Testis (tissue), 2 donors: ENCODE data around the gene CCBE1.

Experiments
- CTCF ChIP-seq, 3 experiments: fragments of 450-650 bp in 2 of 3; fragments of 200-600 bp in 1 of 3; sonication (generic) in 1 of 3; IDR thresholded peaks; one replicate each; pipeline ENCODE4 v1.5.1; 2016 to 2019; ENCODE audit warnings: antibody characterized with exemption in 3 of 3, mild to moderate bottlenecking in 2 of 3, moderate library complexity in 1 of 3
- POLR2A ChIP-seq: fragments of 450-650 bp; IDR thresholded peaks from one replicate; pipeline ENCODE4 v1.6.1; 2017; ENCODE audit warnings: antibody characterized with exemption, mild to moderate bottlenecking, moderate library complexity

- TF ChIP-seq CTCF (IDR thresholded peaks at IDR 0.05) (peak; percentile 8 to 50 (median 40)), POLR2A (no peak)
Measured at GRCh38 chr18:59631583-59632181, 65.5 kb downstream of the CCBE1 start.
